Measurements from ENCODE around the gene VPS13C.

GRCh38 chr15:62052713-62053112 is 7.5 kb downstream of the VPS13C start:
- TF ChIP-seq CTCF (IDR thresholded peaks at IDR 0.05; ENCODE audit: insufficient read depth, low read length, poor library complexity, severe bottlenecking) (no peak), EZH2phosphoT487 (conservative IDR thresholded peaks at IDR 0.05; ENCODE audit: low read length) (no peak)

All from SU-DHL-6 (cell line).